Vagina (tissue), 2 donors: ENCODE data around the gene DSCAML1.

Source experiments
- POLR2A ChIP-seq, 2 donors: fragments of 450-650 bp; IDR thresholded peaks; one replicate each; pipeline ENCODE4 v1.6.1; 2017; ENCODE audit warnings: antibody characterized with exemption in 2 of 2, mild to moderate bottlenecking in 2 of 2, moderate library complexity in 2 of 2
- POLR2AphosphoS5 ChIP-seq, 2 donors: sonication (generic); formaldehyde crosslinking; IDR thresholded peaks; one replicate each; pipeline ENCODE4 v1.9.0; 2017; ENCODE audit warnings: antibody characterized with exemption in 2 of 2, mild to moderate bottlenecking in 2 of 2, low read depth in 1 of 2; ENCODE audit not compliant: insufficient read depth in 1 of 2
- TF ChIP-seq, protein P1 (sequence below), 3 experiments: fragments of 450-650 bp in 2 of 3; fragments of 200-600 bp in 1 of 3; sonication (generic) in 1 of 3; IDR thresholded peaks; one replicate each; pipeline ENCODE4 v1.5.1; 2017 to 2019; ENCODE audit warnings: antibody characterized with exemption in 3 of 3, mild to moderate bottlenecking in 2 of 3, moderate library complexity in 2 of 3

DNA sequence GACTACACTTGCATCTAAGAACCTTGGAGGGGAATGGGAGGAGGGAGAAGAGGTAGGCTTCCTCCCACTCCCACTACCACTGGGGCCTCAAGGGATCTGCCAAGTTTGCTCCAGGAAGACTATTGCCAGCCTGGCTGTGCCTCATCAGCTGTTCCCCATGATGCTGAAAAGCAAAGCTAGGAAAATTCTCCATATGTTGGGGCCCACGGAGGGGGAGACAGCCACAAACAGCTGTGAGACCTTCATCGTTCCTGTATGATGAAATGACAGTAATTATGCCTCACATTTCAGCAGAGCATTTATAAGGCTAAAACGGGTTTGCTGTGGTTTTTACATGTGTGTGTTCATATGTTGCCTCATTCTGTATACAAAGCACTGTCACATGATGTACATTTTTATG is 6.7 kb downstream of the DSCAML1 start:
- TF ChIP-seq, protein P1, sequence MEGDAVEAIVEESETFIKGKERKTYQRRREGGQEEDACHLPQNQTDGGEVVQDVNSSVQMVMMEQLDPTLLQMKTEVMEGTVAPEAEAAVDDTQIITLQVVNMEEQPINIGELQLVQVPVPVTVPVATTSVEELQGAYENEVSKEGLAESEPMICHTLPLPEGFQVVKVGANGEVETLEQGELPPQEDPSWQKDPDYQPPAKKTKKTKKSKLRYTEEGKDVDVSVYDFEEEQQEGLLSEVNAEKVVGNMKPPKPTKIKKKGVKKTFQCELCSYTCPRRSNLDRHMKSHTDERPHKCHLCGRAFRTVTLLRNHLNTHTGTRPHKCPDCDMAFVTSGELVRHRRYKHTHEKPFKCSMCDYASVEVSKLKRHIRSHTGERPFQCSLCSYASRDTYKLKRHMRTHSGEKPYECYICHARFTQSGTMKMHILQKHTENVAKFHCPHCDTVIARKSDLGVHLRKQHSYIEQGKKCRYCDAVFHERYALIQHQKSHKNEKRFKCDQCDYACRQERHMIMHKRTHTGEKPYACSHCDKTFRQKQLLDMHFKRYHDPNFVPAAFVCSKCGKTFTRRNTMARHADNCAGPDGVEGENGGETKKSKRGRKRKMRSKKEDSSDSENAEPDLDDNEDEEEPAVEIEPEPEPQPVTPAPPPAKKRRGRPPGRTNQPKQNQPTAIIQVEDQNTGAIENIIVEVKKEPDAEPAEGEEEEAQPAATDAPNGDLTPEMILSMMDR (IDR thresholded peaks at IDR 0.05) = no peak
- TF ChIP-seq POLR2AphosphoS5 (IDR thresholded peaks at IDR 0.05; ENCODE audit: insufficient read depth in 1 of 2, low read depth in 1 of 2) (no peak), POLR2A (IDR thresholded peaks at IDR 0.05) (no peak)
